K562 (cell line): ENCODE measurements around the gene FOXM1. TPM values are rescaled to one million over a fixed set of nuclear protein-coding genes. Genes with fewer than 3 reads are reported as not detected.

Experiments used
- ATAC-seq: fragments of 200-7000 bp; cut with Tn5 transposase; 3 replicates; pipeline ENCODE4 v1.9.1; 2020; ENCODE audit warnings: moderate library complexity
- BruUV-seq: library from RNA; stranded (reverse); fragments of 400-500 nt; replicated peaks from 2 replicates; lab custom pipeline; 2021; lab: Mats Ljungman, UMichigan
- CTCF ChIA-PET: fragments of 300-600 bp; formaldehyde crosslinking; extraction: SDS; loops from one replicate; lab custom pipeline; 2021; ENCODE audit warnings: low intra/inter-chr PET ratio; lab: Yijun Ruan, JAX
- POLR2A ChIA-PET: fragments of 300-600, 350-650 bp; sonication (Branson Sonifier 250); formaldehyde crosslinking; extraction: SDS; loops from one replicate; lab custom pipeline; 2021; ENCODE audit warnings: antibody characterized with exemption, inconsistent platforms; lab: Yijun Ruan, JAX
- DNase-seq, 4 experiments: peaks; one replicate each; pipeline versions ENCODE4 v3.0.0 to v3.0.0-alpha.2; 2011 to 2018; ENCODE audit warnings: low spot score in 3 of 4, mixed read lengths in 3 of 4; ENCODE audit errors: extremely low read depth in 1 of 4
- FAIRE-seq: peaks from 2 replicates; lab custom pipeline; 2011; peaks lifted over from hg19 to GRCh38; lab: Jason Lieb, UNC
- H2AFZ ChIP-seq: 2 replicates; pipeline ENCODE4 v1.6.0; 2011; ENCODE audit warnings: low read depth, low read length, control low read depth, inconsistent platforms
- H3K27ac ChIP-seq: fragments of 200-600 bp; 3 replicates; pipeline ENCODE4 v1.8.0; 2011; ENCODE audit warnings: low read depth, mild to moderate bottlenecking, control low read depth, inconsistent platforms, low read length, moderate library complexity, mixed read lengths; ENCODE audit errors: extremely low read depth
- H3K27me3 ChIP-seq, 2 experiments: fragments of 300-600 bp in 1 of 2; 2 replicates in 1 of 2; 3 replicates in 1 of 2; pipeline versions ENCODE4 v1.6.0 to v1.8.0; 2011; ENCODE audit warnings: inconsistent platforms in 2 of 2, low read length in 2 of 2, mild to moderate bottlenecking in 1 of 2, mixed read lengths in 1 of 2, moderate library complexity in 1 of 2; ENCODE audit not compliant: control insufficient read depth in 2 of 2, insufficient read depth in 2 of 2
- H3K36me3 ChIP-seq: fragments of 300-600 bp; 3 replicates; pipeline ENCODE4 v1.8.0; 2011; ENCODE audit warnings: mild to moderate bottlenecking, low read length, inconsistent platforms; ENCODE audit not compliant: control insufficient read depth, insufficient read depth
- H3K4me1 ChIP-seq, 2 experiments: fragments of 200-600 bp in 1 of 2; replicated peaks in 1 of 2; 2 replicates in 1 of 2; 3 replicates in 1 of 2; pipeline versions ENCODE4 v1.5.1 to v1.8.0; 2011; ENCODE audit warnings: inconsistent platforms in 2 of 2, low read length in 2 of 2, mild to moderate bottlenecking in 1 of 2, mixed read lengths in 1 of 2, moderate library complexity in 1 of 2; ENCODE audit not compliant: control insufficient read depth in 2 of 2, insufficient read depth in 2 of 2
- H3K4me2 ChIP-seq: 2 replicates; pipeline ENCODE4 v1.6.1; 2011; ENCODE audit warnings: low read length, control low read depth, inconsistent platforms, mixed read lengths; ENCODE audit not compliant: insufficient read depth
- H3K4me3 ChIP-seq: fragments of 200-600 bp; sonication (generic), shearing (Covaris generic); 2 replicates; pipeline ENCODE4 v1.5.1; 2016; ENCODE audit warnings: control low read depth, inconsistent platforms
- H3K79me2 ChIP-seq: fragments of 200-600 bp; 3 replicates; pipeline ENCODE4 v1.8.0; 2011; ENCODE audit warnings: low read length, inconsistent platforms; ENCODE audit not compliant: control insufficient read depth, insufficient read depth
- H3K9ac ChIP-seq, 2 experiments: 2 replicates each; pipeline versions ENCODE4 v1.6.0 to v1.6.1; 2011; ENCODE audit warnings: low read depth in 2 of 2, low read length in 2 of 2, control low read depth in 1 of 2, inconsistent platforms in 1 of 2, mild to moderate bottlenecking in 1 of 2, mixed read lengths in 1 of 2; ENCODE audit not compliant: insufficient read depth in 1 of 2
- H3K9me1 ChIP-seq: one replicate; pipeline ENCODE4 v1.6.0; 2011; ENCODE audit warnings: inconsistent platforms, mild to moderate bottlenecking, low read length, moderate library complexity; ENCODE audit not compliant: control insufficient read depth, insufficient read depth
- H3K9me3 ChIP-seq: replicated peaks from 2 replicates; pipeline ENCODE4 v1.5.1; 2011; ENCODE audit warnings: low read depth, low read length, inconsistent platforms; ENCODE audit not compliant: control insufficient read depth, insufficient read depth
- H4K20me1 ChIP-seq: replicated peaks from 2 replicates; pipeline ENCODE4 v1.6.1; 2011; ENCODE audit warnings: low read length, inconsistent platforms, mixed read lengths; ENCODE audit not compliant: control insufficient read depth, insufficient read depth
- BMI1 ChIP-seq: fragments of 150-350 bp; IDR thresholded peaks from 2 replicates; pipeline ENCODE4 v1.6.1; 2014; ENCODE audit warnings: low read length
- CC2D1A ChIP-seq: fragments of 450-650 bp; IDR thresholded peaks from 2 replicates; pipeline ENCODE4 v1.6.1; 2017; ENCODE audit warnings: mild to moderate bottlenecking
- DACH1 ChIP-seq: fragments of 450-650 bp; IDR thresholded peaks from 2 replicates; pipeline ENCODE4 v1.6.1; 2018; ENCODE audit not compliant: partially characterized antibody
- FOXP1 ChIP-seq: sonication (generic); formaldehyde crosslinking; IDR thresholded peaks from 2 replicates; pipeline ENCODE4 v1.8.0; 2022; ENCODE audit warnings: mild to moderate bottlenecking, missing genetic modification reagents
- NFATC3 ChIP-seq: fragments of 450-650 bp; IDR thresholded peaks from 2 replicates; pipeline ENCODE4 v1.6.1; 2017; ENCODE audit warnings: mild to moderate bottlenecking
- POLR3G ChIP-seq: IDR thresholded peaks from 2 replicates; pipeline ENCODE4 v1.6.1; 2011; ENCODE audit not compliant: insufficient read length, insufficient replicate concordance; ENCODE audit errors: extremely low read depth
- PTBP1 ChIP-seq: fragments of 200-400 bp; formaldehyde crosslinking; IDR thresholded peaks from 2 replicates; pipeline ENCODE4 v1.6.1; 2017; ENCODE audit warnings: low read depth, low read length
- RAD51 ChIP-seq: fragments of 450-650 bp; IDR thresholded peaks from 2 replicates; pipeline ENCODE4 v1.7.1; 2016; ENCODE audit warnings: low read depth, mild to moderate bottlenecking, borderline replicate concordance
- RBFOX2 ChIP-seq: fragments of 200-400 bp; formaldehyde crosslinking; IDR thresholded peaks from 2 replicates; pipeline ENCODE4 v1.6.1; 2017; ENCODE audit warnings: low read depth, mild to moderate bottlenecking, low read length, moderate library complexity
- RBM39 ChIP-seq: fragments of 200-400 bp; formaldehyde crosslinking; optimal IDR thresholded peaks from 2 replicates; pipeline ENCODE3; 2018; ENCODE audit warnings: low read depth, low read length
- SMAD2 ChIP-seq: fragments of 150-350 bp; IDR thresholded peaks from 2 replicates; pipeline ENCODE4 v1.6.1; 2014; ENCODE audit warnings: low read depth, mild to moderate bottlenecking, low read length
- SREBF2 ChIP-seq: sonication (generic); formaldehyde crosslinking; IDR thresholded peaks from 2 replicates; pipeline ENCODE4 v1.4.0; 2020; ENCODE audit warnings: mild to moderate bottlenecking, missing genetic modification reagents
- ZBTB8A ChIP-seq: fragments of 450-650 bp; IDR thresholded peaks from 2 replicates; pipeline ENCODE4 v1.6.1; 2018; ENCODE audit warnings: mild to moderate bottlenecking, moderate library complexity; ENCODE audit not compliant: partially characterized antibody
- ZNF324 ChIP-seq: fragments of 250-450 bp; sonication (Bioruptor Pico); IDR thresholded peaks from 2 replicates; pipeline ENCODE4 v1.4.0; 2020; ENCODE audit warnings: mild to moderate bottlenecking
- ZNF830 ChIP-seq: fragments of 250-450 bp; sonication (Bioruptor Pico); IDR thresholded peaks from 2 replicates; pipeline ENCODE4 v1.5.0; 2021; ENCODE audit warnings: mild to moderate bottlenecking
- in situ Hi-C: fragments of 300-500 bp; cut with MboI; formaldehyde crosslinking; loops from 4 replicates; pipeline ENCODE4 v1.15.0; 2018; ENCODE audit warnings: inconsistent platforms, mixed read lengths
- intact Hi-C: fragments of 100-400 bp; cut with micrococcal nuclease; formaldehyde crosslinking; loops from 2 replicates; pipeline ENCODE4 v1.14.2; 2022
- polyA plus RNA-seq, 8 experiments: library from polyadenylated mRNA; depleted of rRNA in 4 of 8; stranded (reverse) in 5 of 8; unstranded in 3 of 8; fragments of >200 nt; fragmentation: Nextera tagmentation in 2 of 8; fragmentation: Illumina TruSeq in 1 of 8; extraction: Ambion mirVana in 2 of 8; extraction: Trizol in 1 of 8; gene quantifications; 2 replicates each; pipeline versions ENCODE4 v1.2.1 to v1.2.3, GENCODE V29; 2011 to 2014; ENCODE audit warnings: inconsistent platforms in 1 of 8, missing spikeins in 1 of 8
- total RNA-seq, 7 experiments: library from RNA; depleted of rRNA in 6 of 7; stranded (reverse); fragments of >200 nt in 6 of 7; fragmentation: Illumina TruSeq in 2 of 7; extraction: Trizol in 2 of 7; gene quantifications; 2 replicates each; pipeline versions ENCODE4 v1.2.1 to v1.2.3, GENCODE V29; 2011 to 2021; ENCODE audit warnings: low replicate concordance in 1 of 7
- TF ChIP-seq, protein P1 (sequence below): sonication (generic); formaldehyde crosslinking; IDR thresholded peaks from 2 replicates; pipeline ENCODE4 v1.9.0; 2022; ENCODE audit warnings: mild to moderate bottlenecking, missing genetic modification reagents
- TF ChIP-seq, protein P2 (sequence below), 3 experiments: fragments of 200-800 bp in 1 of 3; sonication (Bioruptor generic) in 1 of 3; sonication (generic) in 1 of 3; formaldehyde crosslinking in 1 of 3; IDR thresholded peaks; 2 replicates each; pipeline versions ENCODE4 v1.6.1 to v1.8.0; 2016 to 2022; ENCODE audit warnings: mild to moderate bottlenecking in 2 of 3, missing compliant biosample characterization in 2 of 3, missing genetic modification characterization in 2 of 3, missing genetic modification reagents in 1 of 3
- TF ChIP-seq, protein P3 (sequence below): fragments of 450-650 bp; formaldehyde crosslinking; conservative IDR thresholded peaks from 2 replicates; pipeline ENCODE4 v1.4.0; 2022; ENCODE audit warnings: mild to moderate bottlenecking, missing genetic modification characterization
- TF ChIP-seq, protein P4 (sequence below): IDR thresholded peaks from 2 replicates; pipeline ENCODE4 v1.6.1; 2011; ENCODE audit not compliant: insufficient read length; ENCODE audit errors: extremely low read depth

FOXM1 gene
- total and polyA plus RNA-seq, 9 of the 15 experiments (the other 6 are each of a cell fraction or from before 2014, with no cell fraction given): 8.9 to 46.9 (median 17.2) TPM

DNA sequence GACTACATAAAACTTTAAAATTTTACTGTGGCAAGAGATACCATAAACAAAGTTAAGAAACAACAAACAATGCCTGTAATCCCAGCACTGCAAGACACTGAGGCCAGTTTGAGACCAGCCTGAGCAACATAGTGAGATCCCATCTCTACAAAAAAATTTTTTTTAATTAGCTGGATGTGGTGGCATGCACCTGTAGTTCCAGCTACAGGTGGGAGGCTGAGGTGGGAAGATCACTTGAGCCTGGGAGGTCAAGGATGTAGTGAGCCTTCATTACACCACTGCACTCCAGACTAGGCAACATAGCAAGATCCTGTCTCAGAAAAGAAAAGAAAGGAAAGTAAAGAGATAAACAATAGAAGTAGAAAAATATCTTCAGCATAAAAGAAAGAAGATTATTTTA is 16.8 kb downstream of the FOXM1 start:
- Histone ChIP-seq H3K4me2 (no peak overlapping the region), H3K79me2 (no peaks in the 10 kb centered on the region), H3K4me1 (no peaks in the 10 kb centered on the region), H2AFZ (no peak overlapping the region), H3K9me3 (no peaks in the 10 kb centered on the region), H3K9ac (no peak overlapping the region), H3K36me3 (peaks cover 59% of the 10 kb centered on the region; the same call in 2 of the 3 replicates), H3K27me3 (no peaks in the 10 kb centered on the region), H4K20me1 (no peaks in the 10 kb centered on the region), H3K9me1 (no peaks in the 10 kb centered on the region), H3K4me3 (no peak overlapping the region), H3K27ac (no peak overlapping the region)
- CTCF ChIA-PET: no interaction called here
- ATAC-seq (no peak), FAIRE-seq (no peak), DNase-seq (no peak)
- intact Hi-C loops: no loop called here
- POLR2A ChIA-PET: no interaction called here
- TF ChIP-seq RBM39 (no peak), RAD51 (no peak), POLR3G (no peak), RBFOX2 (no peak), FOXP1 (CRISPR knock-in tag) (no peak), BMI1 (no peak), DACH1 (no peak), SREBF2 (no peak), ZNF324 (CRISPR knock-in tag) (no peak), NFATC3 (no peak), ZNF830 (CRISPR knock-in tag) (no peak), CC2D1A (no peak), ZBTB8A (no peak), SMAD2 (no peak), PTBP1 (no peak)
- TF ChIP-seq, protein P1, sequence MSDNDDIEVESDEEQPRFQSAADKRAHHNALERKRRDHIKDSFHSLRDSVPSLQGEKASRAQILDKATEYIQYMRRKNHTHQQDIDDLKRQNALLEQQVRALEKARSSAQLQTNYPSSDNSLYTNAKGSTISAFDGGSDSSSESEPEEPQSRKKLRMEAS (CRISPR knock-in tag): no peak
- TF ChIP-seq, protein P2, sequence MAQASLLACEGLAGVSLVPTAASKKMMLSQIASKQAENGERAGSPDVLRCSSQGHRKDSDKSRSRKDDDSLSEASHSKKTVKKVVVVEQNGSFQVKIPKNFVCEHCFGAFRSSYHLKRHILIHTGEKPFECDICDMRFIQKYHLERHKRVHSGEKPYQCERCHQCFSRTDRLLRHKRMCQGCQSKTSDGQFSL (CRISPR knock-in tag; IDR thresholded peaks at IDR 0.05): no peak
- TF ChIP-seq, protein P2 (tag; IDR thresholded peaks at IDR 0.05): no peak
- TF ChIP-seq, protein P3, sequence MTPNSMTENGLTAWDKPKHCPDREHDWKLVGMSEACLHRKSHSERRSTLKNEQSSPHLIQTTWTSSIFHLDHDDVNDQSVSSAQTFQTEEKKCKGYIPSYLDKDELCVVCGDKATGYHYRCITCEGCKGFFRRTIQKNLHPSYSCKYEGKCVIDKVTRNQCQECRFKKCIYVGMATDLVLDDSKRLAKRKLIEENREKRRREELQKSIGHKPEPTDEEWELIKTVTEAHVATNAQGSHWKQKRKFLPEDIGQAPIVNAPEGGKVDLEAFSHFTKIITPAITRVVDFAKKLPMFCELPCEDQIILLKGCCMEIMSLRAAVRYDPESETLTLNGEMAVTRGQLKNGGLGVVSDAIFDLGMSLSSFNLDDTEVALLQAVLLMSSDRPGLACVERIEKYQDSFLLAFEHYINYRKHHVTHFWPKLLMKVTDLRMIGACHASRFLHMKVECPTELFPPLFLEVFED: no peak
- TF ChIP-seq, protein P4, sequence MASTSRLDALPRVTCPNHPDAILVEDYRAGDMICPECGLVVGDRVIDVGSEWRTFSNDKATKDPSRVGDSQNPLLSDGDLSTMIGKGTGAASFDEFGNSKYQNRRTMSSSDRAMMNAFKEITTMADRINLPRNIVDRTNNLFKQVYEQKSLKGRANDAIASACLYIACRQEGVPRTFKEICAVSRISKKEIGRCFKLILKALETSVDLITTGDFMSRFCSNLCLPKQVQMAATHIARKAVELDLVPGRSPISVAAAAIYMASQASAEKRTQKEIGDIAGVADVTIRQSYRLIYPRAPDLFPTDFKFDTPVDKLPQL: no peak
- no TSS peak for BruUV-seq
- in situ Hi-C loops: no loop called here
